KOPT-K1 (cell line): ENCODE results near the gene SLC13A3.

Experiments used
- H3K27ac ChIP-seq: fragments of 200-600 bp; sonication (generic); 2 replicates; pipeline ENCODE4 v1.5.1; 2016; ENCODE audit warnings: antibody characterized with exemption, mild to moderate bottlenecking, low read depth, low read length; ENCODE audit not compliant: poor library complexity, severe bottlenecking
- H3K36me3 ChIP-seq: fragments of 200-600 bp; sonication (generic); 2 replicates; pipeline ENCODE4 v1.5.1; 2017; ENCODE audit warnings: antibody characterized with exemption, mild to moderate bottlenecking, low read length, moderate library complexity; ENCODE audit not compliant: insufficient read depth
- H3K9me3 ChIP-seq: fragments of 200-600 bp; sonication (generic); 2 replicates; pipeline ENCODE4 v1.5.1; 2017; ENCODE audit warnings: antibody characterized with exemption, low read length, mild to moderate bottlenecking; ENCODE audit not compliant: insufficient read depth, poor library complexity, severe bottlenecking

SLC13A3 gene

GRCh38 chr20:46671866-46672542, 20.7 kb upstream of the SLC13A3 start:
- H3K36me3 ChIP-seq, result no peaks in the 10 kb centered on the region
- peaks cover 19% of the 10 kb centered on the region for H3K9me3 ChIP-seq
- H3K27ac ChIP-seq, result no peak overlapping the region

- no peak overlapping the region for H3K27ac ChIP-seq
- H3K9me3 ChIP-seq, result peaks cover 19% of the 10 kb centered on the region
- no peaks in the 10 kb centered on the region for H3K36me3 ChIP-seq
Observed at GRCh38 chr20:46670585-46671584, 19.6 kb upstream of the SLC13A3 start.

GRCh38 chr20:46670228-46670584, 18.9 kb upstream of the SLC13A3 start:
- Histone ChIP-seq H3K36me3 (no peaks in the 10 kb centered on the region), H3K27ac (no peak overlapping the region), H3K9me3 (peaks cover 19% of the 10 kb centered on the region)

- no peak overlapping the region for H3K27ac ChIP-seq
- peaks cover 19% of the 10 kb centered on the region for H3K9me3 ChIP-seq
Observed at GRCh38 chr20:46666818-46667515, 15.7 kb upstream of the SLC13A3 start.

GRCh38 chr20:46666306-46666705, 15.0 kb upstream of the SLC13A3 start:
- H3K9me3 ChIP-seq, result peaks cover 16% of the 10 kb centered on the region
- no peaks in the 10 kb centered on the region for H3K36me3 ChIP-seq
- H3K27ac ChIP-seq, result no peak overlapping the region

More at GRCh38 chr20:46666818-46667515, 15.7 kb upstream of the SLC13A3 start:
- H3K36me3 ChIP-seq, result no peaks in the 10 kb centered on the region

- peaks cover 10% of the 10 kb centered on the region for H3K9me3 ChIP-seq
- no peak overlapping the region for H3K27ac ChIP-seq
- H3K36me3 ChIP-seq, result no peaks in the 10 kb centered on the region
Observed at GRCh38 chr20:46665602-46666001, 14.3 kb upstream of the SLC13A3 start.

GRCh38 chr20:46663531-46663930, 12.3 kb upstream of the SLC13A3 start:
- Histone ChIP-seq H3K9me3 (peaks cover 7% of the 10 kb centered on the region), H3K36me3 (no peaks in the 10 kb centered on the region), H3K27ac (no peak overlapping the region)

GRCh38 chr20:46661659-46662058, 10.4 kb upstream of the SLC13A3 start:
- peaks cover 7% of the 10 kb centered on the region for H3K9me3 ChIP-seq
- H3K36me3 ChIP-seq, result no peaks in the 10 kb centered on the region
- no peak overlapping the region for H3K27ac ChIP-seq

- Histone ChIP-seq H3K36me3 (no peaks in the 10 kb centered on the region), H3K27ac (no peak overlapping the region), H3K9me3 (peaks cover 7% of the 10 kb centered on the region)
Observed at GRCh38 chr20:46660487-46660886, 9.2 kb upstream of the SLC13A3 start.

GRCh38 chr20:46657618-46658017, 6.4 kb upstream of the SLC13A3 start:
- Histone ChIP-seq H3K27ac (no peak overlapping the region), H3K9me3 (peaks cover 7% of the 10 kb centered on the region), H3K36me3 (no peaks in the 10 kb centered on the region)

GRCh38 chr20:46657137-46657536, 5.9 kb upstream of the SLC13A3 start:
- Histone ChIP-seq H3K36me3 (no peaks in the 10 kb centered on the region), H3K9me3 (peaks cover 7% of the 10 kb centered on the region), H3K27ac (no peak overlapping the region)

- H3K36me3 ChIP-seq, result no peaks in the 10 kb centered on the region
- H3K27ac ChIP-seq, result no peak overlapping the region
- H3K9me3 ChIP-seq, result no peaks in the 10 kb centered on the region
Observed at GRCh38 chr20:46652699-46653098, 1.4 kb upstream of the SLC13A3 start.

- Histone ChIP-seq H3K36me3 (no peaks in the 10 kb centered on the region), H3K9me3 (no peaks in the 10 kb centered on the region), H3K27ac (no peak overlapping the region)
Observed at GRCh38 chr20:46650575-46651090, 626 bp downstream of the SLC13A3 start.

GRCh38 chr20:46649965-46650542, 1.2 kb downstream of the SLC13A3 start:
- Histone ChIP-seq H3K36me3 (no peaks in the 10 kb centered on the region), H3K9me3 (no peaks in the 10 kb centered on the region), H3K27ac (no peak overlapping the region)

GRCh38 chr20:46649650-46649949, 1.7 kb downstream of the SLC13A3 start:
- Histone ChIP-seq H3K9me3 (no peaks in the 10 kb centered on the region), H3K36me3 (no peaks in the 10 kb centered on the region), H3K27ac (no peak overlapping the region)
